Measurements from ENCODE around the gene MRPS9. TPM values are rescaled to one million over a fixed set of nuclear protein-coding genes. Genes with fewer than 3 reads are reported as not detected.

MRPS9 gene
- total RNA-seq, 1 donor, result 8.8 TPM

DNA sequence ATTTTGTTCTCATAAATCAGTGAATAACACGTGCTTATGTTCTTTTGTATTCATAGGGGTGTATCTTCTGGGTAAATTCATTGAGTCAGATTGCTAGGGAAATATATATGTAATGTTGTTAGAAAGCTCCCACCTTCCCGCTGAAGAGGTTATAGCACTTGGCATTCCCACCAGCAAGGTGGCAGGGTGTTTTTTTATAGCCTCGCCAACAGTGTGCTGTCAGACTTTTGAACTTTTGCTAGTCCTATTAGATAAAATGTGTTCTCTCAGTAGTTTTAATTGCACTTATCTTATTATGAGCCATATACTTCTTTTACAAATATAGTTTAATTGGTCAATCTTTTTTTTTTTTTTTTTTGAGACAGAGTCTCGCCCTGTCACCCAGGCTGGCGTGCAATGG, 31.0 kb downstream of the MRPS9 start:
- H3K4me1 ChIP-seq (ENCODE audit: insufficient read depth, low read length), result no peaks in the 10 kb centered on the region
- no peaks in the 10 kb centered on the region for H3K27me3 ChIP-seq (ENCODE audit: insufficient read depth, low read length)
- no peak overlapping the region for H3K4me3 ChIP-seq (ENCODE audit: low read length)
- no peaks in the 10 kb centered on the region for H3K9me3 ChIP-seq (ENCODE audit: low read depth, low read length)

GRCh38 chr2:105070010-105070865, 32.4 kb downstream of the MRPS9 start:
- Histone ChIP-seq H3K27me3 (ENCODE audit: insufficient read depth, low read length) (no peaks in the 10 kb centered on the region), H3K9me3 (ENCODE audit: low read depth, low read length) (no peaks in the 10 kb centered on the region), H3K4me1 (ENCODE audit: insufficient read depth, low read length) (no peaks in the 10 kb centered on the region), H3K4me3 (ENCODE audit: low read length) (no peak overlapping the region)

GRCh38 chr2:105071379-105071778, 33.5 kb downstream of the MRPS9 start:
- Histone ChIP-seq H3K4me3 (ENCODE audit: low read length) (no peak overlapping the region), H3K27me3 (ENCODE audit: insufficient read depth, low read length) (no peaks in the 10 kb centered on the region), H3K9me3 (ENCODE audit: low read depth, low read length) (no peaks in the 10 kb centered on the region), H3K4me1 (ENCODE audit: insufficient read depth, low read length) (no peaks in the 10 kb centered on the region)

DNA sequence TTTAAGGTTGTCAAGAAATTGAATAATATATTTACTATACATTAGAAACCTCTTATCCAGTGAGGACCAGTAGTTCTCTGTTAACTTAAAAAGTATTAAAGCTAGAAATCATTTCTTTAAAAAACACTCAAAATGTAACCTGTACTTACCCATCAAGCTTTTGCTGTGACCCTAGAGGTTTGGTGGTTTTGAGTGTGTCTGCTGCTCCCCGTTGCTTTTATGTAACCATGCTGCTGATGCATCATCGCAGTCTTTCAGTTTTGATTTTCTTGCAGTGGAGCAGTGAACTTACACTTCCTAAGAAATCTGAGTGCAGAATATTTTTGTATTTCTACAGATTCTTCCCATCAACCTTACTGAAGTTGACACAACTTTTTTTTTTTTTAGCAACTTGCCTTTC, 34.2 kb downstream of the MRPS9 start:
- Histone ChIP-seq H3K4me3 (ENCODE audit: low read length) (no peak overlapping the region), H3K4me1 (ENCODE audit: insufficient read depth, low read length) (no peaks in the 10 kb centered on the region), H3K9me3 (ENCODE audit: low read depth, low read length) (no peaks in the 10 kb centered on the region), H3K27me3 (ENCODE audit: insufficient read depth, low read length) (no peaks in the 10 kb centered on the region)

- Histone ChIP-seq H3K9me3 (ENCODE audit: low read depth, low read length) (no peaks in the 10 kb centered on the region), H3K27me3 (ENCODE audit: insufficient read depth, low read length) (no peaks in the 10 kb centered on the region), H3K4me3 (ENCODE audit: low read length) (no peak overlapping the region), H3K4me1 (ENCODE audit: insufficient read depth, low read length) (no peaks in the 10 kb centered on the region)
Observed at GRCh38 chr2:105073591-105073990, 35.7 kb downstream of the MRPS9 start.

GRCh38 chr2:105076121-105076520, 38.3 kb downstream of the MRPS9 start:
- Histone ChIP-seq H3K4me1 (ENCODE audit: insufficient read depth, low read length) (no peaks in the 10 kb centered on the region), H3K9me3 (ENCODE audit: low read depth, low read length) (no peaks in the 10 kb centered on the region), H3K27me3 (ENCODE audit: insufficient read depth, low read length) (no peaks in the 10 kb centered on the region), H3K4me3 (ENCODE audit: low read length) (no peak overlapping the region)

- H3K9me3 ChIP-seq (ENCODE audit: low read depth, low read length), result no peaks in the 10 kb centered on the region
- no peaks in the 10 kb centered on the region for H3K27me3 ChIP-seq (ENCODE audit: insufficient read depth, low read length)
- H3K4me3 ChIP-seq (ENCODE audit: low read length), result no peak overlapping the region
- H3K4me1 ChIP-seq (ENCODE audit: insufficient read depth, low read length), result no peaks in the 10 kb centered on the region
Observed at GRCh38 chr2:105078906-105079495, 41.1 kb downstream of the MRPS9 start.

DNA sequence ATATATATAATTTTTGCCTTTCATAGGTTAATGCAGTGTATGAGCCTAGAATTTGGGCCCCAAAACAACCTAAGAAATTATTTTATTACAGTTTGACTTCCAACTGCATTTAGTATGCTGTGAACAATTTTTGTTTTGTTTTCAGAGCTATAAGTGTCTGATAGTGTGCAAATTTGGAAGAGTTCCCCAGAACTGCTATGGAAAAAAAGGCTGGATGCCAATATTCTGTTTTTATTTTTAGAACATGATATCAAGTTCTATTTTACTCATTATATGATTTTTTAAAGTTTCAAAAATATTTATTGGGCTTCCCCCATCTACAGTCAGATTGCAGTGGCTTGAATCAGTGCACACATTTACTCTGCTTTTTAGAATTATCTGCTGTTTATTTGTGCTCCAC, 42.6 kb downstream of the MRPS9 start:
- no peaks in the 10 kb centered on the region for H3K27me3 ChIP-seq (ENCODE audit: insufficient read depth, low read length)
- H3K9me3 ChIP-seq (ENCODE audit: low read depth, low read length), result no peaks in the 10 kb centered on the region
- H3K4me1 ChIP-seq (ENCODE audit: insufficient read depth, low read length), result no peaks in the 10 kb centered on the region
- H3K4me3 ChIP-seq (ENCODE audit: low read length), result no peak overlapping the region

DNA sequence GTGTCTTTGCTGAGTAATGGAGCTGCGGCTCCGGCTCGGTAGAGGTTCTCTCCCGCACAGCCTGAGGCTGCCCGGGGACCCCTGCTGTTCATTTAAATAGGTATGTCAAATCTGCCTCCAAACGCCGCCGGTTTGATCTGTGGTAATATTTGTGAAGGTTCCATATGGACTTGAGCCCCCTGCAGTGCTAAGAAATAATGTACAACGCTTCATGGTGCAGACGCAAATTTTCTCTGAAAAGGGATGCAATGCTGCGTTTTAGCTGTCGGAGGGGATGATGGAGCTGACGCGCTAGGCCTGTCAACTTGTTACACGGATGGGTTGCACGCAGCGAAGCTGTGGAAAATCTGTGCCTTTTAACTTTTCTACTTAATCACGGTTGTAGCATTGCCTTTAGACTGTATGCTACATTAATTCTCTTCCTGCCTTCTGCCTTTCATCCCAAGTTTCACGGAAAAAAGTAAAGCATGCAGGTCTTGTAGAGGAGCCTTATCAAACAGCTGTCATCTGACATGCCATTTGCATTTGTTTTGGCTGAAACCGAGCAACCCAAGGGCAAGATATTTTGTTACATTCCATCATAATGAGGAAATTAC, 43.2 kb downstream of the MRPS9 start:
- H3K4me3 ChIP-seq (ENCODE audit: low read length), result no peak overlapping the region

DNA sequence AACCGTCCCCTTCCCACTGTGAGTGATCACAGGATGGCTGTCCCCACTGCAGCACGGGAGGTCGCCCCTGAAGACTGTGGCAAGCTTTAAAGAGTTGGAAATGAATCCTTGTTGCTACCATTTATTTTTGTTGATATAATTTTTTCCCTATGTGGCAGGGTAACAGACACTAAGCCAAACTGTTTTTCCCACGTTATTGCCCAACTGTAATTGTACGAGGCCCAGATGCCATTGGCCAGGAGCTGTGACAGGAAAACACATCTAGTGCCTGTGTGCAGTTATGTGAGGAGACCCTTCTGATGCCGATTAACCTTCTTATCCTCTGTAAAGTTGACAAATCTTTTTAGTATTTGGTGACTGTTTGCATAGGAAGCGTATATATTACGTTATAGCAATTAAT, 44.2 kb downstream of the MRPS9 start:
- Histone ChIP-seq H3K4me1 (ENCODE audit: insufficient read depth, low read length) (no peaks in the 10 kb centered on the region), H3K4me3 (ENCODE audit: low read length) (no peak overlapping the region), H3K27me3 (ENCODE audit: insufficient read depth, low read length) (no peaks in the 10 kb centered on the region), H3K9me3 (ENCODE audit: low read depth, low read length) (no peaks in the 10 kb centered on the region)

More for the DNA sequence above, 43.2 kb downstream of the MRPS9 start:
- Histone ChIP-seq H3K27me3 (ENCODE audit: insufficient read depth, low read length) (no peaks in the 10 kb centered on the region), H3K9me3 (ENCODE audit: low read depth, low read length) (no peaks in the 10 kb centered on the region), H3K4me1 (ENCODE audit: insufficient read depth, low read length) (no peaks in the 10 kb centered on the region)

- no peaks in the 10 kb centered on the region for H3K9me3 ChIP-seq (ENCODE audit: low read depth, low read length)
- no peaks in the 10 kb centered on the region for H3K27me3 ChIP-seq (ENCODE audit: insufficient read depth, low read length)
- no peak overlapping the region for H3K4me3 ChIP-seq (ENCODE audit: low read length)
- no peaks in the 10 kb centered on the region for H3K4me1 ChIP-seq (ENCODE audit: insufficient read depth, low read length)
Observed at GRCh38 chr2:105085525-105085924, 47.7 kb downstream of the MRPS9 start.

GRCh38 chr2:105087273-105087672, 49.4 kb downstream of the MRPS9 start:
- H3K27me3 ChIP-seq (ENCODE audit: insufficient read depth, low read length), result no peaks in the 10 kb centered on the region
- no peak overlapping the region for H3K4me3 ChIP-seq (ENCODE audit: low read length)
- no peaks in the 10 kb centered on the region for H3K9me3 ChIP-seq (ENCODE audit: low read depth, low read length)
- H3K4me1 ChIP-seq (ENCODE audit: insufficient read depth, low read length), result no peaks in the 10 kb centered on the region

GRCh38 chr2:105090091-105090490, 52.2 kb downstream of the MRPS9 start:
- Histone ChIP-seq H3K4me3 (ENCODE audit: low read length) (no peak overlapping the region), H3K4me1 (ENCODE audit: insufficient read depth, low read length) (no peaks in the 10 kb centered on the region)

GRCh38 chr2:105092797-105093196, 54.9 kb downstream of the MRPS9 start:
- H3K9me3 ChIP-seq (ENCODE audit: low read depth, low read length), result no peaks in the 10 kb centered on the region
- no peak overlapping the region for H3K4me3 ChIP-seq (ENCODE audit: low read length)
- no peaks in the 10 kb centered on the region for H3K27me3 ChIP-seq (ENCODE audit: insufficient read depth, low read length)
- no peaks in the 10 kb centered on the region for H3K4me1 ChIP-seq (ENCODE audit: insufficient read depth, low read length)

More at GRCh38 chr2:105090091-105090490, 52.2 kb downstream of the MRPS9 start:
- Histone ChIP-seq H3K27me3 (ENCODE audit: insufficient read depth, low read length) (no peaks in the 10 kb centered on the region), H3K9me3 (ENCODE audit: low read depth, low read length) (no peaks in the 10 kb centered on the region)

DNA sequence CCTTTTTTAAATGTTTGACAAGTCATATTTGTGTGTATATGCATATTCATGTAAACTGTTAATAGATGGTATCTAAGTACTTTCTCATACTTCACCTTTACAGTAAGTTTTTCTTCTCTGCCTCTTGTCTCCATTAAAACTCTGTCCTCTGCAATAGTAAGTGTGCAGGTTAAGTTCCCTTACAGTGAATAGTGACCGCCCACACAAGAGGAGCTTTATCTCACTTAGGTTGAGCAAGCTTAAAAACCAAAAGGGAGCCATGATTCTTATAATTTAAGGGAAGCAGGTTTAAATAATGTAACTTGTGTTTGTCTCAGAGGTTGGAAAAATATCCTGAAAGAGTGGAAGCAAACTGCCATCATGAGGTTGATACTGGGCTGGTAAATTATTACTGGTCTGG, 61.3 kb downstream of the MRPS9 start:
- no peaks in the 10 kb centered on the region for H3K9me3 ChIP-seq (ENCODE audit: low read depth, low read length)
- H3K27me3 ChIP-seq (ENCODE audit: insufficient read depth, low read length), result no peaks in the 10 kb centered on the region
- H3K4me3 ChIP-seq (ENCODE audit: low read length), result no peak overlapping the region
- peaks cover 4% of the 10 kb centered on the region for H3K4me1 ChIP-seq (ENCODE audit: insufficient read depth, low read length)
